ENCODE results near the gene KCNJ9.

KCNJ9 gene

DNA sequence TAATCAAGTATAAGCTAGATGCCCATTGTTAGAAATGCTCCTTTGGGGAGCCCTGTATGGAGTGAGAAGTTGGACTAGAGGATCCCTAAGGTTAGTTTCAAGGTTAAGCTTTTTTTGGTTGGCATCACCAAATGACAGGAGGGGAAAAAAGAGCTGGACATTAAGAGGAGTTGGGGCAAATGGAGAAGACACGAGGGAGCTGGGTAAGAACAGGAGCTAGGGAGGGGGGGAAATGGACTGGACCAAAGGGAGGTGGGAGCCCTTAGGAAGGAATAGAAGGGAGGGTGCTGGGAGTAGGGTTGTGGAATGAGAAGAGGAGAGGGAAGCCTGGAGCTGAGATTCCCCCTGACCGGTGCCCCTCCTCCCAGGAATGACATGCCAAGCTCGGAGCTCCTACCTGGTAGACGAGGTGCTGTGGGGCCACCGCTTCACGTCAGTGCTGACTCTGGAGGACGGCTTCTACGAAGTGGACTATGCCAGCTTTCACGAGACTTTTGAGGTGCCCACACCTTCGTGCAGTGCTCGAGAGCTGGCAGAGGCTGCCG, 5.9 kb downstream of the KCNJ9 start:
- no peak for DNase-seq (ENCODE audit: low read depth in 2 of 2)

DNA sequence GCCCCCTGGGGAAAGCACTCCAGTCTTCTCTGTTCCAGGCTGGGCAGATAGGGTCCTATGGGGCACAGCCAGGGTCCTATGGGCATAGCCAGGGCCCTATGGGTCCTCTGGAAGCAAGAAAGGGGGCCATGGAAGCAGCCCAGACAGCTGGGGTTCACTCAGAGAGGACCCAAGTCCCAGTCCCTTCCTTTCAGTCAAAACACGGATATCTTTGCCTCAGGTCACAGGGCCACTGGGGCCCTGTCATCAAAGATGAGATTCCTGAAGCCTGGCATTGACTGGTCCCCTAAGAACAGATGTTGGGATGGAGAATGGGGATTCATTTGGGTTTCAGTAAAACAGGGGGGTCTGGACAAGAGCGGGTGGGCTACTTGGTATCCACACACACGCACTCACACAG, 8.5 kb downstream of the KCNJ9 start:
- DNase-seq (ENCODE audit: low read depth in 2 of 2) = no peak

DNA sequence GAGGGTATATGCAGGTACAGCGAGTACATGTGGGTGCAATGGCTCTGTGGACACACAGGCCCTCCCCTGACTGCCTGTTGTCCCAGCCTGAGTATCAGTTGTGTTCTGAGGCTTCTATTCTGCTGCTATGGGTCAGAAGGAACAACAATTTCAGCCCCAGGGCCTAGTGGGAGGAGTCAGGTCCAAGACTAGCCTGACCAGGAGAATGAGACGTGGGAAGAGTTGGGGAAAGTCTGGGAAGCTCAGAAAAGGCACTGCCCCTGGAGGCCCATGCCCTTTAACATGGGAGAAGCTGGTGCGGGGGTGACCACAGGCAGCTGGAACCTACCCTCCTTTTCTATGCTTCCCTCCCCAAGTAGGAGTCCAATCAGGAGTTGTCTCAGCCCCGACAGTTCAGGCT, 9.4 kb downstream of the KCNJ9 start:
- DNase-seq (ENCODE audit: low read depth in 2 of 2) = no peak

DNA sequence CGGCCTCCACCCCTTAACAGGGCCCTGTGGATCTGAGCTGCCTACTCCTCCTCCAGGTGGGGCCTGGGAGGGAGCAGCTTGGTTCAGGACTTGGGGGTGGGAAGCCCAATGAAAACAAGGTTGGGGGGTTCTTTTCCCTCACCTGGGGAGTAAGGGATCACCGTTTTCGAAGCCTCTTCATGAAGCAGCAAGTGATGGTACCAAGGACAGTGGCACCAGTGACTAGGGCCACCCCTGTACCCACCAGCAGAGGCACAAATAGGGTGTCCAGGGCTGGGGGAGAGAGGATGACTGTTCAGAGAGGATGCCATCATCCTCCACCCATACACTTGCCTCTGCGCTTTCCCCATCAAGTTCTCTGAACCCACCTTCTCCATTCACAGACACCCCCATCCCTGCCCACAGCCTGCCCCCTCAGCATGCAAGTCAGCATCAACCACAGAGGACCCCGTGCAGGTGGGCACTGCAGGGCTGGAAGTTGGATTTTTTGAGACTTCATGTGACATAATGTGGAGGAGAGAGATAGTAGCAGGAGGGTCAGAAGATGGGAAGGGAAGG, 10.4 kb downstream of the KCNJ9 start:
- no peak for DNase-seq (ENCODE audit: low read depth in 2 of 2)

DNA sequence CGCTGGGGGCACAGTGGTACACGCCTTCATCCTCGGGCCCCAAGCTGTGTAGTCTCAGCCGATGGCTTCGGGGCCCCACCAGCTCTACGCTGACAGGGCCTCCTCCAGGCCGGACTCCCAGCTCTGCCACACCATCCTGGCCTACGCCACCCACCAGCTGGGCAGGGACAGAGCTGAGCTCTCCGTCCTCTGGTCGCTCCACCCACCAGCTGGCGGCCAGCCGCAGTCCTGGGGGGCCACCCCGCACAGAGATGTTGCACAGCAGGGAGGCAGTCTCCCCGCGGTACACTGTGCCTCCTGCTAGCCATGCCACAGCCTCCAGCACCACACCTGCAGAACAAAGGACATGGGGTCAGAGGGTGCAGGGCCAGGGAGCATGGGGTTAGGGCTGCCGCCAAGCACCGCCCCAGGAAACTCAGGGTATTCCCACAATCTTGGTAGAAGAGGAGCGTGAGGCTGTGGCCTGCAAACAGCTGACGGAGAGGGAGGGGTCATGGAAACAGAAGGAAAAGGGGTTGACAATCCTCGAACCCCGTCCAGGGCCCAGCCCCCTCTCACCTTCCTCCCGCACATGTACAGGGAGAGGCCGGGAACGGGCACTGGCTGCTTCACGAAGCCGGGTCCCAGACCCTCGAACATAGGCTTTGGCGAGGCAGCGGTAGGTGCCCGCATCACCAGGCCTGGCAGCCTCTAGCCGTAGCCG, 11.2 kb downstream of the KCNJ9 start:
- DNase-seq (ENCODE audit: low read depth in 2 of 2) = no peak

DNA sequence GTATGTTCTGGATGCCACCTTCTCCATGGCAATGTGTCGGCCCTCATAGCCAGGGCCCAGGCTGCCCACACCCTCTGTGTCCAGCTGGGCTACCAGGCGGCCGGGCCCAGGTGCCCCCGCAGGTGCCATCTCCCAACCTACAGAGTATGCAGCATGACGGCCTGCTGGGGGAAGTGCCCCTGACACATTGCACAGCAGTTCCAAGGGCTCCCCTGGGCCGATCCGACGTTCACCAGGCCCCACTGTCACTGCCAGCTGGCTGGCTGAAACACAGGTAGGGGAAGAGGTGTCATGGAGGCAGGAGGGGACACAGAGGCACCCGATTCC, 11.7 kb downstream of the KCNJ9 start:
- no peak for DNase-seq (ENCODE audit: low read depth in 2 of 2)

DNA sequence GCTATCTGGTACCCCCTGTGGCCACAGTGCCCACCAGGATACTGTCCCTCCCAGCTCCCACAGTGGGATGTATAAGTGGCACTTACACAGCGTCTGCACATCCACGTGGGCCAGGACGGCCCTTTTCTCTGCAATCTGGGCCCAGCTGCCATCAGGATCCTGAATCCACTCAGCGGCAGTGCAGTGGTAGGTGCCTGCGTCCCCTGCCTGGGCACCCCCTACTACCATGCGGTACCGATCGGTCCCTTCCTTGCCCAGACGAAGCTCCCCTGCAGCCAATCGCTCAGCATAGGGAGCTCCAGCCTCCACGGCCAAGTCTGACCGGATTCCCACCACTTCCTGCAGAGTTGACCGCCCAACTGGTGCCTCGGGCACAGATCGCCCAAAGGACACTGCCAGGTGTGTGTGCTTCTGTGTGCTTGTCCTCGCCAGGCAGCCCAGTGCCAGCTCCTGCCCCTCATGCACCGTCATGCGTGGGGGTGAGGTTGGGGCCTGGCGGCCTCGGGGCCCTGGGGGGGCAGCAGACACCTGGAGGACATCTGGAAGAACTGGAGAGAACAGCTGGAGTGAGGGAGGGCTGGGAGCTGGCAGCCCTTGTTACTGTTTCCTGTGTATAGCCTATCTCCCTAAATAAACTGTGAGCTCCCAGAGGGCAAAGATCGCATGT, 12.4 kb downstream of the KCNJ9 start:
- no peak for DNase-seq (ENCODE audit: low read depth in 2 of 2)

DNA sequence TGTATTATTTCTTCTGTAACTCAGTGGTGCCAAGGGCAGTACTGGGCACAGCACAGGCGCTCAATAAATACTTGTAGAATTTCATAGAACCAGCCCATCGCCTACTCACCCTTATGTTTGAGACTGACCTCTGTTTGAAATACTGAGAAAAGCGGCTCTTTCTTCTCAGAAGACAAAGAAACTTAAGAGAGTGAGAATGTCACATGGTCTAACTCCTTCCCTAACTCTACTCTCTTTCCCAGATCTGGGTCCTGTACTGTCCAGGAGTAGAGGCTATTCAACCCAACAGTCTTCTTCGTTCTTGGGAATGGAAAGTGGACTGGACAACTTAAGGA, 12.9 kb downstream of the KCNJ9 start:
- no peak for DNase-seq (ENCODE audit: low read depth in 2 of 2)

DNA sequence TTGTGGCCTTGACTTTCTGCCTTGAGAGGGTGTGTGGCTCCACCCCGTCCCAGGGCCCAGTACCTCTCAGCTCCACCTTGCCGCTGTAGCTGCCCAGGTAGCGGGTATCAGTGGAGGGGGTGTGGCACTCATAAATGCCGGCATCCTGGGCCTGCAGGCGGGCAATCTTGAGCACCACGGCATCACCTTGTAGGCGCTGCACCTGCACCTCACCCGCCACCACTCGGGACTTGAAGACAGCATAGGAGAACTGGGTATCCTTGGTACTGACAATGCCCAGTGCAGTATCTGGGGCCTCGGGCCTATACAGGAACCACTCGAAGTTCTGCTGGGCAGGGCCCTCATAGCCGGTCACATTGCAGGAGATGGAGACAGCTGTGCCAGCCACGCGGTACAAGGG, 13.5 kb downstream of the KCNJ9 start:
- DNase-seq (ENCODE audit: low read depth in 2 of 2) = no peak

DNA sequence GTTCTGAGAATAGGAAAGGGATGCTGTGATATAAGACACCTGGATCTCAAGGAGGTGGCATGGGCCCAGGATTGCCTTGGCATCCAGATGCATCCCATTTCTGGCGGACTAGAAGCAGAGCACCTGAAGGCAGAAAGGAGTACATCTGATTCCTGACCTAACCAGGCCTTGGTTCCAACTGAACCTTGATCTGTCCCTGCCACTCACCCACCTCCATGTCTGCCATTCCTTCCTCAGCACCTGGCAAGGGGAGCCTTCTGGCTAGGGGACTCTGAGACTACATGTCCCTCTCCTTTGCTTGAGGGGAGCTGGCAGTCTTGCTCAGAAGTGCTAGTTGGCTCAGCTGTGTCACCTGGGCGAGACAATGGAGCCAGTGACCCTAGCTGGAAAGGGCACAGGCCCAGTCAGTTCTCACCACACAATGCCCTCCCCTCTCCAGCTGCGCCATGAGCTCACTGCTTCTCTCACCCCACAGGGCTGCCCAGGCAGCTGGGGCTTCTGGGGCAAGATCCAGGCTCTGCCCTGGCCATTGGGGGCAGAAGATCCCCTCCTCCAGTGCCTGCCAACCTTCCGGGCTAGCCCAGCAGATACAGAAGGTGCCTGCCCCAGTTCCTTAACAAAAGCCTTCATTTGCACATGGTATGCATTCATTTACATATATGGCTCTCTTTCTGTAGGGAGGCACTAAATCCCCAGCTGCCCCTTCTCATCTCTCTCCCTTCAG, 14.2 kb downstream of the KCNJ9 start:
- DNase-seq (ENCODE audit: low read depth in 2 of 2) = no peak

DNA sequence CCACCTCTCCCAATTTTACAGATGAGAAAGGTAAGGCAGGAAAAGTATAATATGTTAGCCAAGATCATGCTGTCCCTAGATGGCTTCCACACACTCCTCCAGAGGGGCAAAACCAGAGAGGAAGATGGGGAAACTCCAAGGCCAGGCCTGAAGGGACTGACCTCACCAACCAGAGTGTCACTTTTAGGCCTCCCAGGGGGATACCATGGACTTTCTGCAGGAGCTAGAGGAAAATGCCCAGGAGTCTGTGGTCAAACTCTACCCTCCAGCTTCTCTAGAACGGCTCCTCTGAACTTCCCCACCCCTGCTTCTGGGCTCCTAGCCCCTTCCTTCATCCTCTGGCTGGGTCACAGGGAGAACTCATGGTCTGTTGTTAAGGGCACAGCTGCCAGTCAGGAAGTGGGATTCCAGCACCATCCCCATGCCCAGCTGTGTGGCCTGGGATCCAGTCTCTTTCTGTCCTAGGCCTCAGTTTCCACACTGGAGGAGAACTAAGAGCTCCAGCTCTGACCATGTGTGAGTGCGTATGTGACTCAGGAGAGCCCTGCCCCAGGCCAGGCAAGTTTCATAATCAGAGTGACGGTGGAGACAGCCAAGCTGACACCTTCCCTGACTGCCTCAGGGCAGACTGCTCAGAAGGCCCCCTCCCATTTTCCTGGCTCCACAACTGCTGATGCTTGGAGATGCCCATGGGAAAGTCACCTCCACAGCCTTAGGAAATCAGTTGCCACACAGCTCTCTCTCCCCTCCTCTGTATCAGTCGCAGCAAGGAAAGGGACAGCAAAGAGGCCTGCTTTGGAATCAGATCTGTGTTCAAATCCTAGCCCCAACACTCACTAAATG, 15.2 kb downstream of the KCNJ9 start:
- no peak for DNase-seq (ENCODE audit: low read depth in 2 of 2)

DNA sequence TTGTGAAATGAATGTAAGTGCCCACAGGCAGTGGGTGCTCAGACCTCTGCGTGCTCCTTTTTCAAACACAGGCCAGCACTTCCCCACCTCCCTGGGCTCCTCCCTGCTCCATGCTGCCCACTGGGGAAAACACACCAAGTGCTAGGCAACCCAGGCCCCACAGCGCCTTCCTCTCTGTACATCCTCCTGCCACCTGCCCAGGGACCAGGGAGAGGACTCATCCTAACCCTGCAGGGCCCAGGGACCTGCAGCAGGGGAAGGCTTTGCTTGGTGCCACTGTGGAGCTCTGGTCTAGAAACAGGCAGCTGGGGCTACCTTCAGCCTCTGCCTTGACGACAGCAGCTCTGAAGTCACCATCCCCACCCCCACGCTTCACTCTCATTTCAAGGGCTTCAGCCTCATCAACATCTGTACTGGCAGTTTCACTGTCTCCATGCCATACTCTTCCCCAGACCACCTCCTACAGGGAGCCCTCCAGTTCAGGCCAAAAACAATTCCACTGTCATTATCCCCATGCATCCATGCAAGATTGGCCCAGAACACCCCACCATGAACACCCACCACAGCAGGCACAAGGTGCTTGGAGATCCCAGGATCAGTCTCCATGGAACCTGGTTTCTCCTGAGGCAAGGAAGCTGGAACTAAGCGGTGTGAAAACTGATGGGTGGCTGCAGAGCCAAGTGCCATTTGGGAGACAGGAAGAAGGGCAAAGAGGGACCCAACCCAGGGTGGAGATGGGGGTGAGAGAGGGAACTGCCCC, 16.0 kb downstream of the KCNJ9 start:
- DNase-seq (ENCODE audit: low read depth in 2 of 2) = peak in 1 of 2 donors; percentile 38

DNA sequence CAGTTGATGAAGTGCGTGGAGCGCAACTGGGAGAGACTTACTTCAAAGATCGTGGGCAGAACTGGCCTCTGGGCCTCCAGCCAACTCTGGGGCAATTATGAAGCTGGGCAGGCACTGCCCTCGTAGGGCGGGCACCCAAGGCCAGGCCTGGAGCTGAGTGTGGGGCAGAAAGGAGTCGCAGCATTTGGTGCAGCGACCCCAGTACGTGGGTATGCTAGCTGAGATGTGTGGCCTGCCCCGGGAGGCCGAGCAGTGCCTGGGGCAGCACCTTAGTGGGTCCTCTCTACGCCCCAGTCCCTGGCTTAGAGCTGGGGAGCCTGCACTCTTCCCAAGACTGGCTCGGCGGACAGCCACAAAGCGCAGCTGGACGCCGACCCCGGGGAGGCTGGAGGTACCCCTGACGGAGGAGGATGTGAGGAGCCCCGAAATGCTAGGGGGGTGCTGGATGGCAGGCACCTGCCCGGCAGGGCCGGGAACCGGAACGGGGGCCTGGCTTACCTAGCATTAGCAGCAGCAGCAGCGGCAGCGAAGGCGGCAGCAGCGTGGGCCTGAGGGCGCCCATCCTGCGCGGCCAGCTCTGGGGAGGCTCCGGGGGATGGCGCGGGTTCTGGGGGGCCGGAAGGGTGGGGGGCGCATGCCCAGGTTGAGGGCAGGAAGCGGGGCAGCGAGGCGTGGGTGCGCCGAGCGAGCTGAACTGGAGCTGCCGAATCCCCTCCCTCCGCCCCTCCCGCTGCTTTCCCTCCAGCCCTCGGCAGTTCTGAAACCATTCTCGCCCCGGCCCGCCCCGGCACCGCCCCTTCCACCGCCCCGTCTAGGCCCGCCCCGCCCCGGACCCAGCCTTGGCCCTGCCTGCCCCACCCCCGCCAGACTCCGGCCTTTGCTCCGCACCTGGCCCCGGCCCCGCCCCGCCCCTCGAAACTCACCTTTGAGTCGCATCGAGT, 16.8 kb downstream of the KCNJ9 start, which contains the start of gene IGSF8:
IGSF8 (minus strand) TSS at position 709 of the 941 bp plus-strand sequence; CDS start at position 562, 147 bp downstream.
- peak; percentile 88 to 90 for DNase-seq (ENCODE audit: low read depth in 2 of 2)

DNA sequence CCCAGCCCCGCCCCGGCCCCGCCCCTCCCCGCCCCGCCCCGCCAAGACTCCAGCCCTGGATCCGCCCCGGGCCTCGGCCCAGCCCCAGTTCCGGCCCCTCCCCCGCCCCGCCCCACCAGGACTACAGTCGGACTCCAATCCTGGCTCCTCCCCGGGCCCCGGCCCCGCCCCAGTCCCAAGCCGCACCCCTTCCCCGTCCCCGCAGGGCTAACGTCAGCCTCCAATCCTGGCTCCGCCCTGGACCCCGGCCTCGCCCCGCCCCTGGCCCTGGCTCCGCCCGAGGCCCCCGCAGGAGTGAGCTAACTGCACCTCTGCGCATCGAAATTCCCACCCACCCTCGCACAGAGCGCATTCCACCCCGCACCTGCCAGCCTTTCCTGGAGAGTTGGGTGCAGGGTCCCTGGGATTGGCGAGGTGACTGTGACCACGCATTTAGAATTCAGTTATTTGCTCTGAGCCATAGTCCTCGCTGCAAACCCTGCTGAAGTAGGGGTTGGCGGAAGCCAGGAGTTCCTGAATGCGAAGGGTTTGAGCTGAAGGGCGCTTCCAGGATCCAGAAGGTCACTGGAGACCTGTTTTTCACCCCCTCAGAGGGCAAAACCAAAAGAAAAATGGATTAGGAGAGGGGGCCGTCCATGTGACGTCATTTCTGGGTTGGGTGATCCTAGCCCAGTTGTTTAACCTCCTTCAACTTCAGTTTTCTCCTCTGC, 17.7 kb downstream of the KCNJ9 start:
- peak; percentile 96 to 99 for DNase-seq (ENCODE audit: low read depth in 2 of 2)

DNA sequence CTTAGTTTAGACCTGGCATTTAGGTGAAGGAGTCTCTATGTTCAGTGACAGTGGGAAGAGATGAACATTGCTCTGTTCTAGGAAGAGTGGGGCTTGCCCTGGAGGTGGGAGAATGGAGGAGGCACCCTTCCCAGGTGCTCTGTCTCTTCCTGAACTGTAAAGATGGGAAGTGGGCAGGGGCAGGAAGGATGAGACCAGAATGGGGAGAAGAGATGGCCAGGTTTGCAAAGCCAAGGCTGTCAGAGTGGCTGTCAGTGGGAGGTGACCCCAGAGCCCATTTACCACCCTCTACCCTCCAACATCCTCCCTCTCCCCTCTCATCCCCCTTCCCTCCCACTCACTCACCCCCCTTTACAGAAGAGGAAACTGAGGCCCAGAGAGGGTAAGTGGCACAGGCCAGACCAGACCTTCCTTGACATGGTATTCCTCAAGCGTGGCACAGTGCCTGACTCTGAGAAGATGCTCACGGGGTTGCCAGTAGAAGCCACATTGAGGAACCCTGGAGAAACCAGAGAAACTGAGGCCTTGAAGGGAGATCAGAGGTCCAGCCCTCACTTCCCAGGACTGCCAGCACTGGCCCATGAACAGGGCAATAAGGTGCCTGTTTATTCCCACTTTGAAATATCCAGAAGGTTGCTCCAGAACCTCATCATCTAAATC, 18.5 kb downstream of the KCNJ9 start:
- no peak for DNase-seq (ENCODE audit: low read depth in 2 of 2)

DNA sequence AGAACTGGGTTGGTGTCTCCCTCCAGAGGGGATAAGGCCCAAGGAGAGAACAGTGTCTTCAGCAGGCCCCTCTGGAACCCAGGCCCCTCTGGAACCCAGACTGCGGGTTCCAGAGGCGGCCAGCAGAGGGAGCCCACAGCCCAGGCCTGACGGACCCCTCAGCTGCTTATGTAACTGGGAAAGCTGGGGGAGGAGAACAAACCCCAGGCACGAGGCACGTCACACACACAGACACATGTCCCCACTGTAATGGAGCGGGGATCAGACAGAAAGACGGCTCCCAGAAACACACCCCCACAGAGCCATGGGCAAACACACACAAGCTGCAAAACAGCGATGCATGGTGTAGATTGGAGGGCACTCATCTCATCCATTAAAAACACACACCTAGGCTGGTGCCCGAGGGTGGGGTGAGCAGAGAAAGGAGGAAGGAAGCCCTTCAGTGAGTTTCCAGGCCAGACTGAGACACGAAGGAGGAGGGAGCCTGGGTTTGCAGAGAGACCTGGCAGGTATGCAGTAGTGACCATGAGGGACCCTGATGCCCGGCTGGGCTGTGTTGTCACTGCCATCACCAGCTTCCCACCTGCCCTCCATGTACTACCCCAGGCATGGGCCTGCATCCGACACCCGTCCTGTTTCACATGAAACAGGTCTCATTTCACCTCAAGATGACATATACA, 19.8 kb downstream of the KCNJ9 start:
- peak; percentile 54 to 62 for DNase-seq (ENCODE audit: low read depth in 2 of 2)

DNA sequence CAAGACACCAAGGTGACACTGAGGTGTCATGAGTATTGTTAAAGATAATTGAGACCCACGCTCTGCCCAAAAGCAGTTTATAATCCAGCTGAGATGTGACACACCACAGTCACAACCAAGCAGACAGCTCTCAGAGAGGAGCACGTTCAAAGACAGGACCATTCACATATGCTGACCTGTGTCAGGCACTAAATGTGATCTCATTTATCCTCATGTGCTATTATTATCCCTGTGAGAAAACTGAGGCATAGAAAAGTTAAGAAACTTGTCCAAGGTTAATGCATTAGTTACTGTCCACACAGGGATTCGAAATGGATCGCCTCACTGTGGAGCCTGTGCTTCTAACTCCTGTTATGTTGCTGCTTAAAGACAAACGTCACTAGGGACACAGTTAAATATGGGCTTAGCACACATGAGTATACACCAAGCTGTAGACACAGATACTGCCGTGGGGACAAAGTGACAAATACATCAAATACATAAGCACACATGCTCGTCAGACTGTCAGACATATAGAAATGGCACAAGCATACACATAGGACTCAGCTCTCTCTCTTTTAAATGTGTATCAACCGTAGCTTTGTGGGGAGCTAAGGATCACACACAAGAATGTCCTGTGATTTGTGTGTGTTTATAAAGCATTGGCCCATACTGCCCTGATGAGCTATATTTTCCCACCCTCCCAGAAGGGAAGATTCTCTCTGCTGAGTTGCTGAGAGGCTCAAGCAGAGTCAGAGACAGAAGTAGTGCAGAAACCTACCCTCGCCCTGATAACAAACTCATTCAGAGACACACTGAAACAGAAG, 20.6 kb downstream of the KCNJ9 start:
- DNase-seq (ENCODE audit: low read depth in 2 of 2) = no peak

Data from stimulated activated CD8-positive, alpha-beta memory T cell treated with anti-CD3 and anti-CD28 coated beads, Interleukin-2, amount 100 ng/mL, for 48 hours (primary cell).